Activated naive CD4-positive, alpha-beta T cell treated with anti-CD3 and anti-CD28 coated beads for 36 hours (primary cell): ENCODE measurements around the gene NRARP. TPM values are rescaled to one million over a fixed set of nuclear protein-coding genes. Genes with fewer than 3 reads are reported as not detected.
A peak's percentile ranks its signal among the peaks of the same experiment; 100 is the strongest.
"Not testable (repeated sequence)": the region's sequence is repeated elsewhere in the genome, so short reads cannot be mapped to it uniquely, and the experiment has no call there.

Experiments
- CTCF ChIA-PET: fragments of 350-600 bp; sonication (Branson Sonifier 250); formaldehyde crosslinking; loops from one replicate; lab custom pipeline; 2021; ENCODE audit warnings: antibody characterized with exemption; lab: Charles Lee
- DNase-seq: peaks from one replicate; pipeline ENCODE4 v3.0.0-alpha.2; 2020
- H3K27ac Mint-ChIP-seq: one replicate; pipeline ENCODE4 v1.8.0; 2021; ENCODE audit warnings: mild to moderate bottlenecking, mixed read lengths
- H3K27me3 Mint-ChIP-seq: one replicate; pipeline ENCODE4 v1.8.0; 2021; ENCODE audit warnings: low read depth, mixed read lengths
- H3K36me3 Mint-ChIP-seq: one replicate; pipeline ENCODE4 v1.8.0; 2021; ENCODE audit warnings: low read depth, mixed read lengths
- H3K4me1 Mint-ChIP-seq: one replicate; pipeline ENCODE4 v1.8.0; 2021; ENCODE audit warnings: low read depth, mixed read lengths
- H3K4me3 Mint-ChIP-seq: one replicate; pipeline ENCODE4 v1.8.0; 2021; ENCODE audit warnings: mild to moderate bottlenecking, moderate library complexity, mixed read lengths
- H3K9me3 Mint-ChIP-seq: one replicate; pipeline ENCODE4 v1.8.0; 2021; ENCODE audit warnings: mixed read lengths
- intact Hi-C: fragments of 100-400 bp; cut with micrococcal nuclease; formaldehyde crosslinking; loops from one replicate; pipeline ENCODE4 v1.15.1; 2023
- total RNA-seq, 2 experiments: library from RNA; stranded (reverse); gene quantifications; one replicate each; pipeline ENCODE4 v1.2.3, GENCODE V29; 2021

The NRARP gene
- total RNA-seq, 2 experiments from 2014 or later = 1.8 to 2.2 TPM

DNA sequence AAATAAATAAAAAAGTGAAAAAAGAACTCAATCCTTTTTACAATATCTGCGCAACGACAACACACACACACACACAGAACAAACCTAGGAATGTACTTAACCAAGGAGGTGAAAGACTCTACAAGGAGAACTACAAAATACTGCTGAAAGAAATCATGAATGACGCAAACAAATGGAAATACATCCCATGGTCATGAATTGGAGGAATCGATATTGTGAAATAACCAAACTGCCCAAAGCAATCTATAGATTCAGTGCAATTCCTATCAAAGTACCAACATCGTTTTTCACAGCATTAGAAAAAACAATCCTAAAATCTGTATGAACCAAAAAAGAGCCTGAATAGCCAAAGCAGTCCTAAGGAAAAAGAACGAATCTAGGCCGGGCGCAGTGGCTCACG, 29.9 kb upstream of the NRARP start:
- Mint-ChIP-seq H3K36me3 (no peaks in the 10 kb centered on the region), H3K4me1 (peaks cover 3% of the 10 kb centered on the region), H3K27ac (no peak overlapping the region), H3K27me3 (peaks cover 4% of the 10 kb centered on the region), H3K4me3 (no peak overlapping the region), H3K9me3 (peaks cover 11% of the 10 kb centered on the region)
- CTCF ChIA-PET = no interaction called here
- intact Hi-C loops = no loop called here
- DNase-seq = no peak

DNA sequence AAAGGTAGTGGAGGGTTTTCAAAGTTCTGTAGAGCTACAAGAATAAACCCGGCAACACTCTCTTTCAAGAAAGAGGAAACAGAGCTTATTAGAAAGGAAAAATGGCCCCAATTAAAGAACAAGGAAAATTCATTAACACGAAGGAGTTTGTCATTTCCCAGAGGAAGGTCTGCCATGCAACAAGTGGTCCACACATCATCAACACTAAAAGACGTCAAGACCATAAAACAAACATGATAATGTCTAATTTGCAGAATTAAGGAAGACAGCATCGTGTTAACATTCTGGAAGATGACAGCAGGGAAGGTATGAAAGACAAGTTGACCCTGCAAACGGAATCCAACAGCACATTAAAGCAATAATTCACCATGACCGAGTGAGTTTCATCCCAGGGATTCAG, 28.6 kb upstream of the NRARP start:
- Mint-ChIP-seq H3K4me3 (no peak overlapping the region), H3K27me3 (peaks cover 8% of the 10 kb centered on the region), H3K9me3 (peaks cover 3% of the 10 kb centered on the region), H3K36me3 (no peaks in the 10 kb centered on the region), H3K27ac (no peak overlapping the region), H3K4me1 (peaks cover 11% of the 10 kb centered on the region)
- intact Hi-C loops = no loop called here
- DNase-seq = no peak
- CTCF ChIA-PET = interaction anchor here (0.7 to 1.0 kb wide), 2 partner anchors 12 to 577 kb away, joined by 3 to 4 read pairs; no protein-coding TSS in a partner anchor

- DNase-seq, H3K4me3 Mint-ChIP-seq, H3K9me3 Mint-ChIP-seq, H3K36me3 Mint-ChIP-seq, intact Hi-C loops, H3K27ac Mint-ChIP-seq, CTCF ChIA-PET: not testable (repeated sequence)
- Mint-ChIP-seq H3K4me1 (peaks cover 11% of the 10 kb centered on the region), H3K27me3 (peaks cover 11% of the 10 kb centered on the region)
Observed at GRCh38 chr9:137329590-137329989, 27.5 kb upstream of the NRARP start.

- peak overlapping the region; percentile 44 for H3K27ac Mint-ChIP-seq
- peaks cover 11% of the 10 kb centered on the region for H3K27me3 Mint-ChIP-seq
- H3K4me1 Mint-ChIP-seq = peaks cover 11% of the 10 kb centered on the region
- intact Hi-C loops, DNase-seq, H3K9me3 Mint-ChIP-seq, H3K36me3 Mint-ChIP-seq, CTCF ChIA-PET, H3K4me3 Mint-ChIP-seq: not testable (repeated sequence)
Observed at GRCh38 chr9:137327641-137328550, 25.8 kb upstream of the NRARP start.

- intact Hi-C loops = no loop called here
- Mint-ChIP-seq H3K4me1 (peaks cover 11% of the 10 kb centered on the region), H3K27me3 (peaks cover 11% of the 10 kb centered on the region), H3K9me3 (peaks cover 3% of the 10 kb centered on the region), H3K4me3 (peak overlapping the region; percentile 10), H3K27ac (no peak overlapping the region), H3K36me3 (no peaks in the 10 kb centered on the region)
- no peak for DNase-seq
- CTCF ChIA-PET = no interaction called here
Observed at GRCh38 chr9:137326445-137327065, 24.5 kb upstream of the NRARP start.

- H3K4me1 Mint-ChIP-seq = peaks cover 11% of the 10 kb centered on the region
- peaks cover 11% of the 10 kb centered on the region for H3K27me3 Mint-ChIP-seq
Observed at GRCh38 chr9:137325799-137326198, 23.7 kb upstream of the NRARP start.

GRCh38 chr9:137325124-137325523, 23.1 kb upstream of the NRARP start:
- Mint-ChIP-seq H3K27ac (no peak overlapping the region), H3K4me3 (no peak overlapping the region), H3K27me3 (peaks cover 11% of the 10 kb centered on the region), H3K9me3 (peaks cover 3% of the 10 kb centered on the region), H3K4me1 (peaks cover 15% of the 10 kb centered on the region), H3K36me3 (no peaks in the 10 kb centered on the region)
- CTCF ChIA-PET = interaction anchor here (0.6 to 0.8 kb wide), 2 partner anchors 23 to 65 kb away, joined by 3 to 4 read pairs; partner anchors contain the start of gene NRARP
- DNase-seq = no peak
- intact Hi-C loops = no loop called here

More at GRCh38 chr9:137325799-137326198, 23.7 kb upstream of the NRARP start:
- CTCF ChIA-PET = no interaction called here
- no peak overlapping the region for H3K4me3 Mint-ChIP-seq
- no peak for DNase-seq
- intact Hi-C loops = no loop called here
- H3K27ac Mint-ChIP-seq = no peak overlapping the region
- H3K9me3 Mint-ChIP-seq = peaks cover 3% of the 10 kb centered on the region
- no peaks in the 10 kb centered on the region for H3K36me3 Mint-ChIP-seq

GRCh38 chr9:137323531-137324331, 21.7 kb upstream of the NRARP start:
- no peak for DNase-seq
- H3K36me3 Mint-ChIP-seq = no peaks in the 10 kb centered on the region
- H3K4me3 Mint-ChIP-seq = no peak overlapping the region
- H3K9me3 Mint-ChIP-seq = peaks cover 3% of the 10 kb centered on the region
- H3K27ac Mint-ChIP-seq = no peak overlapping the region
- intact Hi-C loops = no loop called here
- peaks cover 15% of the 10 kb centered on the region for H3K4me1 Mint-ChIP-seq
- CTCF ChIA-PET = no interaction called here
- peaks cover 11% of the 10 kb centered on the region for H3K27me3 Mint-ChIP-seq

DNA sequence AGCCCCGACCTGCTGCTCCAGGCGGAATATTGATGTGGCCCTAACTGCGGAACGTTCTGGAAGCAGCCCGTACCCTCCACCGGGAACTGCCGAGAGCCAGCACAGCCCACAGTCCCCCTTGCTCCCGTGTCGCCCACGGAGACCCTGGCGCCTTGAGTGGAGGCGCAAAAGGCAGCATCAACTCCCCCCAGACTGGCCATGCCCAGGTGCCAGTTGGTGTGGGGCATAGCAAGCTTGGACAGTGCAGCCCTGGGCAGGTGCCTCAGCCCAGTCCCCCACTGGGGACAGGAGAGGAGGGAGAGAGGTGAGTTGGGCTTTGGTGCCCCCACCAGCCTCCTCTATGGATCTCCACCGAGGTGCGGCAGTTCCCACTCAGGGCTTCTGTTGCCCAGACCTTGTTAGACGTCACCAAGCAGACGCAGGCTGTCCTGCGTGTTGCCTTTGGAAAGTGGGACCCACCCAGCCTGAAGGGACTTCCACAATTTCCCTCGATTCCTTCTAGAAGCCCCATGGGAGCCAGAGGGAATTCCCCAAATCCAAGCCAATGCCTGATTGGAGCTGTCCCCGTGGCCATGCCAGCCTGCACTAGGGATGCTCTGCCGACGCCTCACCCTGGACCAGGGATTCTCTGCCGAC, 19.8 kb upstream of the NRARP start:
- no peak overlapping the region for H3K4me3 Mint-ChIP-seq
- no peak for DNase-seq
- peaks cover 12% of the 10 kb centered on the region for H3K4me1 Mint-ChIP-seq
- intact Hi-C loops = no loop called here
- H3K9me3 Mint-ChIP-seq = no peaks in the 10 kb centered on the region
- CTCF ChIA-PET = interaction anchor here (1.3 kb wide), 1 partner anchor 20 kb away, joined by 3 read pairs; the partner anchor contains the start of gene NRARP
- H3K36me3 Mint-ChIP-seq = no peaks in the 10 kb centered on the region
- no peak overlapping the region for H3K27ac Mint-ChIP-seq
- H3K27me3 Mint-ChIP-seq = peaks cover 8% of the 10 kb centered on the region

DNA sequence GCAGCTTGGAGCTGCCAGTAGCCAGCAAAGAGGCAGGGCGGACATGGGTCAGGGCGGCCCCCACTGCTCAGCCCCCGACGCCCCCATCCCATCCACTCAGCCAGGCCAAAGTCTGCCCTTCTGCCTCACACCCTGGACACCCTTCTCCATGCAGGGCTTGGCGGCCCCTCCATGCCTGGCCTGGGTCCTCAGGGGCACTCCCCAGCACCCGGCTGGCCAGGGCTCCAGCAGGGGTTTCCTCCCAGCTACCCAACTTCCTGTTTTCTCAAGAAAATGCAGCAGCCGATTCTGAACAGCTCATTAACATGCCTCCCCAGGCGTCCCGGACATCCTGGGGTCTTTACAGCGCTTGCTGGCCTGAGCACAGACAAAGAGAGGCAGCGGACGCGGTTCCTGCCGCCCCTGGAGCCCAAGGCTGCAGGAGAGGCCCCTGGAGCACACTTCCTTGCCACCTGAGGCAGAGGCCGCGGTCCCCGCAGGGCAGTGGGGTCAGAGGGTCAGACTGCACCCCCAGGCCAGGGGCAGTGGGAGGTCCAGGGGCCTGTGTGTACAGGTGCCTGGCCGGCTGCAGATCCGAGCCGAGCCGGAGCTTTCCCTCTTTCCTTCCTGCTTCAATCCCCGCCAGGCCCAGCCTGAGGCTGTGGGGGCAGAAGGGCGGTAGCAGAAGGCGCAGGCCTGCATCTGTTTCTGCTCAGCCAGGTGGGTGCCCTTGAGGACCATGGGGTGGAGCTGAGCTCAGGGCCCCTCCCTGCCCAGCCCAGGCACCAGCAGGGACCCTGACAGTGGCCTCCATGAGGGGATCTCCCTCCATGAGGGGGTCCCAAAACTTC, 18.7 kb upstream of the NRARP start:
- CTCF ChIA-PET = interaction anchor here (1.3 kb wide), 1 partner anchor 19 kb away, joined by 3 read pairs; the partner anchor contains the start of gene NRARP

More for the DNA sequence above, 18.7 kb upstream of the NRARP start:
- H3K4me3 Mint-ChIP-seq = no peak overlapping the region
- H3K4me1 Mint-ChIP-seq = peaks cover 4% of the 10 kb centered on the region
- intact Hi-C loops = no loop called here
- no peaks in the 10 kb centered on the region for H3K36me3 Mint-ChIP-seq
- no peak overlapping the region for H3K27ac Mint-ChIP-seq
- DNase-seq = no peak
- no peaks in the 10 kb centered on the region for H3K9me3 Mint-ChIP-seq
- peaks cover 6% of the 10 kb centered on the region for H3K27me3 Mint-ChIP-seq
